Stimulated activated effector memory CD8-positive, alpha-beta T cell treated with anti-CD3 and anti-CD28 coated beads, Interleukin-12 subunit alpha, Interleukin-12 subunit beta, amount 100 ng/mL, for 72 hours (primary cell): ENCODE measurements around the gene ATP2C2.

ENCODE experiments used
- ATAC-seq: fragments of 150-1000 bp; cut with Tn5 transposase; 2 replicates; pipeline ENCODE4 v1.10.0; 2021
- DNase-seq, 2 donors: peaks; one replicate each; pipeline ENCODE4 v3.0.0; 2021 to 2022; ENCODE audit warnings: low spot score in 2 of 2
- H3K27ac Mint-ChIP-seq: one replicate; pipeline ENCODE4 v1.8.0; 2022; ENCODE audit warnings: mild to moderate bottlenecking, mixed read lengths
- H3K36me3 Mint-ChIP-seq: one replicate; pipeline ENCODE4 v1.8.0; 2022; ENCODE audit warnings: mild to moderate bottlenecking, mixed read lengths
- H3K4me1 Mint-ChIP-seq: one replicate; pipeline ENCODE4 v1.8.0; 2022; ENCODE audit warnings: mixed read lengths
- H3K4me3 Mint-ChIP-seq: one replicate; pipeline ENCODE4 v1.8.0; 2022; ENCODE audit warnings: mild to moderate bottlenecking, mixed read lengths
- H3K9me3 Mint-ChIP-seq: one replicate; pipeline ENCODE4 v1.8.0; 2022; ENCODE audit warnings: mixed read lengths

The ATP2C2 gene

DNA sequence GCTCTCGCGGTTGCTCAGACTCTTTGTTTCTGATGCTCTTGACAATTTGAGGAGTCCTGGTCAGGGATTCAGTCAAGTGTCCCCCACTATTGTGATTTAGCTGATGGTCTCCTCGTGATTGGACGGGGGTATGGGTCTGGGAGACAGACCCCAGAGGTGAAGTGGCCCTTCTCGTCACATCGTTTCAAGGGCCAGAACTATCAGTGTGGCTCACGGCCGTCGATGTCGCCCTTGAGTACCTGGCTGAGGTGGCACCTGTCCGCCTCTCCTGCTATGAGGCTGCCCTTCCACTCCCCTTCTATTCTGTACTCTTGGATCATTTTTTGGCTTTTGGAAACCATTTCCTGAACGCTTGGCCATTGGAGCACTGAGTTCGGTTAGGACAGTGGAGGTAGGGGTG lies 143.5 kb downstream of the ATP2C2 start:
- peaks cover 25% of the 10 kb centered on the region for H3K36me3 Mint-ChIP-seq
- no peaks in the 10 kb centered on the region for H3K9me3 Mint-ChIP-seq
- peak overlapping the region; percentile 26 for H3K27ac Mint-ChIP-seq
- peaks cover 52% of the 10 kb centered on the region for H3K4me1 Mint-ChIP-seq
- ATAC-seq (no peak), DNase-seq (no peak)
- no peak overlapping the region for H3K4me3 Mint-ChIP-seq

DNA sequence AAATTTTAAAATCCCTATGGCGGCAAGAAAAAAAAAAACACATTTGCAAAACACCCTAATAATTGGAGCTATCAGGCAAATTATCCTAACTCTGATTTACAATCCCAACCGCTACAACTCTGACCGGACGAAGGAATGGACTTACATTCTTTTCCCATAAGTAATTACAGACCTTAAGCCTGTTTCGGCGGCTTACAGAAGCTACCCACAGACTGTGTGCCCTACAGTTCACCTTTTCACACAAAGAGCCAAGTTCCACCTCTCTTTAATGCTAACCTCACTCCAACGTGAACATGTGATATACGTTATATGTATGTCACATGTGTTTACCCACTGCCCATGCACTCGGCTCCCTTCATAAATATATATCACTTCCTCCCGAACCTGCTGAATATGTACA lies 144.8 kb downstream of the ATP2C2 start:
- no peak overlapping the region for H3K4me3 Mint-ChIP-seq
- peaks cover 18% of the 10 kb centered on the region for H3K36me3 Mint-ChIP-seq

DNA sequence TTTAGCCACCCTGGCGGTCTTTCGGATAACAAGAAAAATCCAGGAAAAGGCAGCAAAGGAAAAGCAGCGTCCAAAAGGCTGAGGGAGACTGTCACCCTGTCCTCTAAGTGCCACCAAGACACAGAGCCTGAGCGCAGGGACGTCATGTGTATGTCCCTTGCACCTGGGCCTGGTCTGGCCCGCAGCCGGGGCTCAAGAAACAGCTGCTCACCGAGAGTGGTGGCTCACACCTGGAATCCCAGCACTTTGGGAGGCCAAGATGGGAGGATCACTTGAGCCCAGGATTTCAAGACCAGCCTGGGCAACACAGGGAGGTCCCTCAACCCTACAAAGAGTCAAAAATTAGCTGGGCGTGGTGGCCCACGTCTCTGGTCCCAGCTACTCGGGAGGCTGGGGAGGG lies 145.3 kb downstream of the ATP2C2 start:
- ATAC-seq (no peak), DNase-seq (no peak)
- peaks cover 48% of the 10 kb centered on the region for H3K4me1 Mint-ChIP-seq
- peak overlapping the region; percentile 66 for H3K4me3 Mint-ChIP-seq
- no peaks in the 10 kb centered on the region for H3K9me3 Mint-ChIP-seq
- peak overlapping the region; percentile 93 for H3K27ac Mint-ChIP-seq
- H3K36me3 Mint-ChIP-seq = peaks cover 18% of the 10 kb centered on the region

More for the DNA sequence above, 144.8 kb downstream of the ATP2C2 start:
- Mint-ChIP-seq H3K27ac (peak overlapping the region; percentile 93), H3K4me1 (peaks cover 45% of the 10 kb centered on the region), H3K9me3 (no peaks in the 10 kb centered on the region)
- no peak for ATAC-seq
- DNase-seq = no peak
